Naive thymus-derived CD4-positive, alpha-beta T cell (primary cell): ENCODE results near the gene ESRRB. TPM values are rescaled to one million over a fixed set of nuclear protein-coding genes. Genes with fewer than 3 reads are reported as not detected.

Source experiments
- ATAC-seq: fragments of 150-1000 bp; cut with Tn5 transposase; 2 replicates; pipeline ENCODE4 v1.10.0; 2021; ENCODE audit warnings: mild to moderate bottlenecking, moderate library complexity
- CTCF ChIA-PET: fragments of 350-600 bp; sonication (Branson Sonifier 250); formaldehyde crosslinking; loops from one replicate; lab custom pipeline; 2021; ENCODE audit warnings: antibody characterized with exemption; lab: Charles Lee
- POLR2A ChIA-PET: fragments of 350-600 bp; sonication (Branson Sonifier 250); formaldehyde crosslinking; loops from one replicate; lab custom pipeline; 2021; ENCODE audit warnings: antibody characterized with exemption, inconsistent platforms; lab: Charles Lee
- DNase-seq, 9 donors: peaks; one replicate each; pipeline versions ENCODE4 v3.0.0 to v3.0.0-alpha.2; 2020 to 2022; ENCODE audit warnings: mixed read lengths in 1 of 9
- H3K27ac ChIP-seq: one replicate; pipeline ENCODE4 v1.7.0; 2013; ENCODE audit warnings: mild to moderate bottlenecking, low read depth, low read length, moderate library complexity
- H3K27me3 ChIP-seq, 2 donors: one replicate each; pipeline ENCODE4 v1.7.0; 2013; ENCODE audit warnings: low read length in 2 of 2, mild to moderate bottlenecking in 2 of 2, moderate library complexity in 2 of 2; ENCODE audit not compliant: control insufficient read depth in 2 of 2, insufficient read depth in 2 of 2
- H3K36me3 ChIP-seq, 3 experiments: 1 replicate in 2 of 3; 2 replicates in 1 of 3; pipeline ENCODE4 v1.7.0; 2013; ENCODE audit warnings: low read length in 3 of 3, mild to moderate bottlenecking in 3 of 3, moderate library complexity in 1 of 3; ENCODE audit not compliant: insufficient read depth in 3 of 3, control insufficient read depth in 2 of 3
- H3K4me1 ChIP-seq, 2 donors: one replicate each; pipeline ENCODE4 v1.7.0; 2013; ENCODE audit warnings: low read length in 2 of 2, mild to moderate bottlenecking in 2 of 2, moderate library complexity in 1 of 2; ENCODE audit not compliant: control insufficient read depth in 2 of 2, insufficient read depth in 2 of 2
- H3K4me3 ChIP-seq: 2 replicates; pipeline ENCODE4 v1.7.0; 2013; ENCODE audit warnings: mild to moderate bottlenecking, low read length
- H3K9me3 ChIP-seq, 3 experiments: 1 replicate in 2 of 3; 2 replicates in 1 of 3; pipeline ENCODE4 v1.7.0; 2013; ENCODE audit warnings: low read length in 3 of 3; ENCODE audit not compliant: control insufficient read depth in 2 of 3
- H3K27ac Mint-ChIP-seq, 9 donors: one replicate each; pipeline ENCODE4 v1.8.0; 2020 to 2022; ENCODE audit warnings: mixed read lengths in 9 of 9, mild to moderate bottlenecking in 8 of 9, moderate library complexity in 5 of 9, inconsistent platforms in 2 of 9
- H3K27me3 Mint-ChIP-seq, 5 donors: one replicate each; pipeline ENCODE4 v1.8.0; 2021 to 2022; ENCODE audit warnings: mixed read lengths in 5 of 5, mild to moderate bottlenecking in 1 of 5
- H3K36me3 Mint-ChIP-seq, 5 donors: one replicate each; pipeline ENCODE4 v1.8.0; 2020 to 2022; ENCODE audit warnings: mixed read lengths in 5 of 5, mild to moderate bottlenecking in 3 of 5, inconsistent platforms in 1 of 5
- H3K4me1 Mint-ChIP-seq, 7 donors: one replicate each; pipeline ENCODE4 v1.8.0; 2020 to 2022; ENCODE audit warnings: mixed read lengths in 7 of 7, mild to moderate bottlenecking in 3 of 7, inconsistent platforms in 1 of 7
- H3K4me3 Mint-ChIP-seq, 10 donors: one replicate each; pipeline ENCODE4 v1.8.0; 2020 to 2022; ENCODE audit warnings: mild to moderate bottlenecking in 10 of 10, mixed read lengths in 10 of 10, moderate library complexity in 6 of 10, inconsistent platforms in 2 of 10
- H3K9me3 Mint-ChIP-seq, 11 donors: one replicate each; pipeline ENCODE4 v1.8.0; 2020 to 2022; ENCODE audit warnings: mixed read lengths in 11 of 11, mild to moderate bottlenecking in 4 of 11, inconsistent platforms in 1 of 11, moderate library complexity in 1 of 11
- intact Hi-C, 2 donors: fragments of 100-400 bp; cut with micrococcal nuclease; formaldehyde crosslinking; loops; one replicate each; pipeline ENCODE4 v1.15.1; 2023
- polyA plus RNA-seq, 2 donors: library from polyadenylated mRNA; unstranded; fragments of 300-500 nt; fragmentation: Illumina TruSeq; gene quantifications; one replicate each; pipeline ENCODE4 v1.2.3, GENCODE V29; 2021
- total RNA-seq, 6 experiments: library from RNA in 5 of 6; stranded (reverse) in 5 of 6; gene quantifications; 1 replicate in 5 of 6; 2 replicates in 1 of 6; pipeline ENCODE4 v1.2.3 and lab custom pipeline; 2021 to 2026

The ESRRB gene
- total and polyA plus RNA-seq, 7 experiments from 2014 or later, result 0.16 to 0.48 (median 0.20) TPM; not detected in 4

DNA sequence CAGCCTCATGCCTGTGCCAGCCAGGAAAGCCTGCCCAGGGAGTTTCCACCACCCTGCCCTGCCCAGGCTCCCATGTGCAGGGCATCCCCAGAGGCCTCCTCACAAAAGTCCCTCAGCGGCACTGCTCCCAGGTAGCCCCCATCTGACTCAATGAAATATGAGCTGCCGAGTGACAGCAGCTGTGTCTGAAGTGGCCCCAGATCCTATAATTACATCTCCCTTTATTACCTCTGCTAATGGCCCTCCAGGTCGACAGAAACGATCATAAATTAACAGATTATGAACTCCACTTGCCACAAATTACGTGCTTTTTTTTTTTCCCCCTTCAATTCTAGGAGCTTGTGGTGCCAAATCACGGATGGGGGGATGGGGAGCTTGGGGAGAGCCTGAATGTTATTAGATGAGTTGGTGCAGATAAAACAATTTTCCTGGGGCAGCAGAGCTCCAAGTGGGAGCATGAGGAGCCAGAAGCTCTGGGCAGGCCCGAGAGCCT, 110.4 kb downstream of the ESRRB start:
- H3K27me3 ChIP-seq, result no peaks in the 10 kb centered on the region
- no peaks in the 10 kb centered on the region for H3K9me3 ChIP-seq
- H3K4me3 ChIP-seq, result no peak overlapping the region
- Mint-ChIP-seq H3K27me3 (peaks cover 0 to 11% (median 4%) of the 10 kb centered on the region in 5 donors), H3K4me3 (no peak overlapping the region), H3K4me1 (no peaks in the 10 kb centered on the region), H3K27ac (no peak overlapping the region), H3K36me3 (no peaks in the 10 kb centered on the region), H3K9me3 (no peaks in the 10 kb centered on the region)
- ChIA-PET POLR2A (no interaction called here), CTCF (no interaction called here)
- no peak for ATAC-seq
- DNase-seq, result no peak
- H3K36me3 ChIP-seq, result no peaks in the 10 kb centered on the region
- no peak overlapping the region for H3K27ac ChIP-seq
- intact Hi-C loops, result no loop called here
- no peaks in the 10 kb centered on the region for H3K4me1 ChIP-seq

DNA sequence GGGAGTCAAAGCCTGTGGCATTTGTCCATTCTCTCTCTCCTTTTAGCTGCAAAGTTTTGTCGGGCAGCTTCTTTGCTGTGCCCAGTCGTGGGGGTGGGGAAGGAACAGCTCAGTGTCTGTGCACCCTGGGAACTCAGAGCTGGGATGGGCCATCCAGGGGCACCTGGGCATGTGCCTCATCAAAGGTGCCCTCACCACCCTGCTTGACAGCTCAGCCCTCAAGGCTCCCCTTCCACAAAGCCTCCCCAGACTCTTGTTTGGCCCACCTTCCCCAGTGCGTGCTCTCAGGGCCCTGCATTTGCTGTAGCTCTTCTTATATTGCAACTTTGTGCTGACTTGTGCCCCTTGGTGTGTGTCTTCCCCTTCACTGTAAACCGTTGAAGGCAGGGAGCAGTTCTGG, 112.6 kb downstream of the ESRRB start:
- Mint-ChIP-seq H3K4me3 (no peak overlapping the region), H3K4me1 (no peaks in the 10 kb centered on the region), H3K27me3 (peaks cover 0 to 11% (median 4%) of the 10 kb centered on the region in 5 donors), H3K36me3 (no peaks in the 10 kb centered on the region), H3K9me3 (no peaks in the 10 kb centered on the region), H3K27ac (no peak overlapping the region)
- Histone ChIP-seq H3K27me3 (no peaks in the 10 kb centered on the region), H3K36me3 (no peaks in the 10 kb centered on the region), H3K27ac (no peak overlapping the region), H3K9me3 (no peaks in the 10 kb centered on the region), H3K4me3 (no peak overlapping the region), H3K4me1 (no peaks in the 10 kb centered on the region)
- POLR2A ChIA-PET, result no interaction called here
- DNase-seq (no peak), ATAC-seq (no peak)
- CTCF ChIA-PET, result no interaction called here
- intact Hi-C loops, result no loop called here

DNA sequence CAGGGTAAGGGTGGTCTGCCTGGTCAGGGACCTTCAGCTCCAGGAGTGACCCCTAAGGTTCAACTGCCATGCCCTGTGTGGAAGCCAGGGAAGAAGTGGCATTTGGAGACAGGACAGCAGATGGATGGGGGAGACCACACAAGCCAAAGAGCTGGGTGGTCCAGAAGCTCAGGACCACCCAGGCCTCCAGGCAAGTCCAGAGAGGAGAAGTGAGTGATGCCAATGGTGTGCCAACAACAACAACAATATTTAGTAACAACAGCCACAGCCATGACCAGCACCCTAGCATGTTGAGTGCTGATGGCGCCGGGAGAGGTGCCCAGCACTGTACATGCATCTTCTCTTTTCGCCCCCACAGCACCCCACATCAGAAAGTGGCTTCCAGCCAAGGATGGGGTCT, 113.7 kb downstream of the ESRRB start:
- Histone ChIP-seq H3K27ac (no peak overlapping the region), H3K36me3 (no peaks in the 10 kb centered on the region), H3K4me3 (no peak overlapping the region), H3K27me3 (no peaks in the 10 kb centered on the region), H3K9me3 (no peaks in the 10 kb centered on the region), H3K4me1 (no peaks in the 10 kb centered on the region)
- DNase-seq (no peak), ATAC-seq (no peak)
- Mint-ChIP-seq H3K4me1 (no peaks in the 10 kb centered on the region), H3K36me3 (no peaks in the 10 kb centered on the region), H3K27ac (no peak overlapping the region), H3K4me3 (no peak overlapping the region), H3K27me3 (peaks cover 0 to 11% (median 4%) of the 10 kb centered on the region in 5 donors), H3K9me3 (no peaks in the 10 kb centered on the region)
- POLR2A ChIA-PET, result no interaction called here
- CTCF ChIA-PET, result no interaction called here
- intact Hi-C loops, result no loop called here

DNA sequence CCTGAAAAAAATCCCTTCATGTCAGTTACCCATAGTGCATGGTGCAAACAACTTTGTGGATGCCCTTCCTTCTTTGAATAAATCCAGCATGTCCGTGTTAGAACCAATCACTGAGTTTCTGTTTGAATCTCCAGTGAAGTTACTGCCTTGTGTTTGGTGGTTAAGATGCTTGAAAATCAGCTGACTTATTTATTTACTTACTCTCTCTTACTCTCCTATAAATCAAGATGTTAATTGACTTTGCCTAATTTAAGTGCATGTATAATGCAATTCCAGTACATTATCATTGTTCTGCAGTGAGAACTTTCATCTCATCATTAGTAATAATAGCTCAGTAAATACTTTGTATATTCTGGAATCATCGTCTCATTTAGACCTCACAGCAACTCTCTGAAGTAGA, 114.2 kb downstream of the ESRRB start:
- Histone ChIP-seq H3K9me3 (no peaks in the 10 kb centered on the region), H3K36me3 (no peaks in the 10 kb centered on the region), H3K27me3 (no peaks in the 10 kb centered on the region), H3K27ac (no peak overlapping the region), H3K4me3 (no peak overlapping the region), H3K4me1 (no peaks in the 10 kb centered on the region)
- no peak overlapping the region for H3K4me3 Mint-ChIP-seq
- H3K9me3 Mint-ChIP-seq, result no peaks in the 10 kb centered on the region
- H3K27ac Mint-ChIP-seq, result no peak overlapping the region
- no peak for DNase-seq
- H3K27me3 Mint-ChIP-seq, result peaks cover 0 to 11% (median 4%) of the 10 kb centered on the region in 5 donors
- CTCF ChIA-PET, result no interaction called here
- H3K36me3 Mint-ChIP-seq, result no peaks in the 10 kb centered on the region
- no peak for ATAC-seq
- POLR2A ChIA-PET, result no interaction called here
- no peaks in the 10 kb centered on the region for H3K4me1 Mint-ChIP-seq
- intact Hi-C loops, result no loop called here

DNA sequence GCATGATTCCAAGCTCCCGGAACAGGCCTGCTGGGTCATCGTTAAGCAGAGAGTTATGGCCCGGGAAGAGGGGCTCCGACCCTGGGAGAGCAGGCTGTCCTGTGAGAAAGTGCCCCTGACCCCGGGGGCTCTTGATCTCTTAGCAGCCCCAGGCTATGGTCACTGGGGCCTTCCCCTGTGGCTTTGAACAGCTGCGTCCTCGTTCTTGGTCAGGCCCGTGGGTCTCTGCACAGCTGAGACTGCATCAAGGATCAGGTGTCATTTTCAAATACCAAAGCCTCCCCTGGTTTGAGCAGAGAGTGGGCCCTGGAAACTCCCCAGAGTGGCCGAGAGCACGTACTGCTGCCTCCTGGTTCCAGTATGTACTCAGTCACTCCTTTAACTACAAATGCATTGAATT, 114.8 kb downstream of the ESRRB start:
- H3K27ac Mint-ChIP-seq, result no peak overlapping the region
- H3K27me3 Mint-ChIP-seq, result peaks cover 0 to 8% (median 4%) of the 10 kb centered on the region in 5 donors
- Histone ChIP-seq H3K27me3 (no peaks in the 10 kb centered on the region), H3K4me3 (no peak overlapping the region), H3K4me1 (no peaks in the 10 kb centered on the region), H3K9me3 (no peaks in the 10 kb centered on the region), H3K36me3 (no peaks in the 10 kb centered on the region), H3K27ac (no peak overlapping the region)
- no peaks in the 10 kb centered on the region for H3K4me1 Mint-ChIP-seq
- ChIA-PET CTCF (interaction anchor here (0.6 kb wide), 1 partner anchor 464 kb away, joined by 4 read pairs; no protein-coding TSS in a partner anchor), POLR2A (no interaction called here)
- H3K9me3 Mint-ChIP-seq, result no peaks in the 10 kb centered on the region
- H3K4me3 Mint-ChIP-seq, result no peak overlapping the region
- ATAC-seq (no peak), DNase-seq (no peak)
- no peaks in the 10 kb centered on the region for H3K36me3 Mint-ChIP-seq
- intact Hi-C loops, result no loop called here

DNA sequence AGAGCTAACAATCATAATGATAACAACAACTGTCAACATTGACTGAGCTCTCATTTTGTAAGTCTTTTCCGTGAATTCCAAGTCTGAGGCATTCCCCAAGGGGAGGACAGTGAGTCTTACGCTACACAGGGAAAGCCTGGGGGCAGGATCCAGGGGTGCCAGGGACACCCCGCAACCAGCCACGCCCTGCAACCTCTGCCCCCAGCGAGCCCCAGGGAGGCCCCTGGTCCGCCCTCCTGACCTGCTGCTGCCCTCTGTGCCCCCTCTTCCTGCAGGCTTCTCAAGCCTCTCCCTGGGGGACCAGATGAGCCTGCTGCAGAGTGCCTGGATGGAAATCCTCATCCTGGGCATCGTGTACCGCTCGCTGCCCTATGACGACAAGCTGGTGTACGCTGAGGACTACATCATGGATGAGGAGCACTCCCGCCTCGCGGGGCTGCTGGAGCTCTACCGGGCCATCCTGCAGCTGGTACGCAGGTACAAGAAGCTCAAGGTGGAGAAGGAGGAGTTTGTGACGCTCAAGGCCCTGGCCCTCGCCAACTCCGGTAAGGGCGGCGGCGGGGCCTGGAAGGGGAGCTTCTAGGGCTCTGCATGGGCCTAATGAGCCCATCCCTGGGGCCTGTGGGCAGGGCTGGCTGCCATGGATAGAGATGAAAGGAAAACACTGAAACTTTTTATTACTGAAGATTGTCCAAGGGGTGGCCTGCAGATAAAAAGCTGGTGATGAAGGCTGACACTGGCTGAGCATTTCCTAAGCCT, 115.4 kb downstream of the ESRRB start:
- Mint-ChIP-seq H3K4me1 (no peaks in the 10 kb centered on the region), H3K4me3 (no peak overlapping the region), H3K36me3 (no peaks in the 10 kb centered on the region), H3K9me3 (no peaks in the 10 kb centered on the region), H3K27me3 (peaks cover 0 to 13% (median 5%) of the 10 kb centered on the region in 5 donors), H3K27ac (no peak overlapping the region)
- H3K4me1 ChIP-seq, result no peaks in the 10 kb centered on the region
- CTCF ChIA-PET, result interaction anchor here (0.6 kb wide), 1 partner anchor 464 kb away, joined by 4 read pairs; no protein-coding TSS in a partner anchor
- DNase-seq (no peak), ATAC-seq (no peak)
- H3K4me3 ChIP-seq, result no peak overlapping the region
- POLR2A ChIA-PET, result no interaction called here
- H3K36me3 ChIP-seq, result no peaks in the 10 kb centered on the region
- intact Hi-C loops, result no loop called here
- H3K27me3 ChIP-seq, result no peaks in the 10 kb centered on the region
- no peaks in the 10 kb centered on the region for H3K9me3 ChIP-seq
- H3K27ac ChIP-seq, result no peak overlapping the region

DNA sequence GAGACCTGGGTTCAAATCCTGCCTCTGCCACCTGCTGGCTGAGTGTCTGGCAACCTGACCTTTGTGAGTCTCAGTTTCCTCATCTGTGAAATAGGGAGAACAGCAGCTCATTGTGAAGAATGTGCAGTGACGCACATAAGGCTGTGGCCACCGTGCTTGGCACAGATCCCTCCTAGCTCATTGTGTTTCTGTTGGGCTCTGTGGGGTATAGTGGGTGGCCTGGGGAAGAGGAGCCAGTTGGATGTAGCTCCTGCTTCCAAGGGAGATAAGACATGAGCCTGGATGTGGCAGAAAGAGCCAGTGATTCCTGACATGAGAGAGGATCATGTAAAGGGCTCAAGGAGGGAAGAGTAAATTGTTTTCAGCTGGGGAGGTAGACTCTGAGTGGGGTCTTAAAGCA, 120.0 kb downstream of the ESRRB start:
- ChIA-PET POLR2A (no interaction called here), CTCF (no interaction called here)
- Histone ChIP-seq H3K4me3 (no peak overlapping the region), H3K27ac (no peak overlapping the region), H3K9me3 (no peaks in the 10 kb centered on the region), H3K4me1 (no peaks in the 10 kb centered on the region), H3K27me3 (no peaks in the 10 kb centered on the region), H3K36me3 (no peaks in the 10 kb centered on the region)
- intact Hi-C loops, result no loop called here
- Mint-ChIP-seq H3K27me3 (peaks cover 0 to 10% (median 4%) of the 10 kb centered on the region in 5 donors), H3K4me3 (no peak overlapping the region), H3K9me3 (no peaks in the 10 kb centered on the region), H3K36me3 (no peaks in the 10 kb centered on the region), H3K4me1 (no peaks in the 10 kb centered on the region), H3K27ac (no peak overlapping the region)
- DNase-seq (no peak), ATAC-seq (no peak)
